GM21526 (cell line): Measurements from ENCODE around the gene ATP1B4.
"Not testable (repeated sequence)": the region's sequence is repeated elsewhere in the genome, so short reads cannot be mapped to it uniquely, and the experiment has no call there.

Experiments
- ATAC-seq: cut with Tn5 transposase; IDR thresholded peaks from one replicate; pipeline ENCODE4 v1.9.1; 2021; ENCODE audit warnings: moderate library complexity; ENCODE audit not compliant: unreplicated experiment, low FRiP score

ATP1B4 gene

GRCh38 chrX:120361764-120362305, at the start of gene ATP1B4:
Gene ATP1B4, plus strand, starts transcription at chrX:120362089. Its CDS starts 80 bp downstream, at chrX:120362169.
- ATAC-seq = no peak

GRCh38 chrX:120315776-120316175, 46.1 kb upstream of the ATP1B4 start:
- no peak for ATAC-seq

- no peak for ATAC-seq
Observed at GRCh38 chrX:120316587-120317283, 45.2 kb upstream of the ATP1B4 start.

- ATAC-seq = no peak
Observed at GRCh38 chrX:120318411-120318810, 43.5 kb upstream of the ATP1B4 start.

DNA sequence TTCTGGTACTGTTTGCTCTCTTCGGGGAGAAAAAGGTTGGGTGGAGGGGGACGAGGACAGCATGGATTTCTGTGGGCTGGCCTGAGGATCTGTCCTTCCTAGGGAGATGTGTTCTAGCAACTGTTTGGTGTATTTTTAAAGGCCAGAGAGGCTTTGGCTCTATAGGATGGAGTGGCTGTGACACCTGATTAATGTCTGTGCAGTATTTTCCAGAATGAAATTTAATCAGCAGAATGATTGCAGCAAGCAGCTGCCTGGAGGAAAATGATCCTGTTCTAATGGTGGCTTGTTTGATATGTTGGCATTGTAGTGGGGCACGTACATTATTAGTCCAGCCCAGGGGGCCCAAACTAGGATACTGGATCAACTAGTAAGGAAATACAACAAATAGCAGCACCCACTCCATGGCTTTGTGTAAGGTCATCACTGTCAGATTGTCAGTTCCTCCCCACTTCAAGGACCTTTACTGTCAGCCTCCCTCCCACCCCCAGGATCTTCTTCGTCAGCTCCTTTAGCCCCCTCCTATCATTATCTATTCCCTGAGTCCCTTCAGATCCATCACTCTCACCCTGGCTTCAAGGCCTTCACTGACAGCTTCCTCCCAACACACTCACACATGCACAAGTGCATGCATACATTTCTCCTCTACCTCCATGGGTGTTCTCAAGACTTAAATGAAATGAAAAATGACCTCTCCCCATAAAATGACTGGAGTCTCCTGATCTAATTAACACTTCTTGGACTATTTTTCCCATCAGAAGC, 40.2 kb upstream of the ATP1B4 start:
- no peak for ATAC-seq

DNA sequence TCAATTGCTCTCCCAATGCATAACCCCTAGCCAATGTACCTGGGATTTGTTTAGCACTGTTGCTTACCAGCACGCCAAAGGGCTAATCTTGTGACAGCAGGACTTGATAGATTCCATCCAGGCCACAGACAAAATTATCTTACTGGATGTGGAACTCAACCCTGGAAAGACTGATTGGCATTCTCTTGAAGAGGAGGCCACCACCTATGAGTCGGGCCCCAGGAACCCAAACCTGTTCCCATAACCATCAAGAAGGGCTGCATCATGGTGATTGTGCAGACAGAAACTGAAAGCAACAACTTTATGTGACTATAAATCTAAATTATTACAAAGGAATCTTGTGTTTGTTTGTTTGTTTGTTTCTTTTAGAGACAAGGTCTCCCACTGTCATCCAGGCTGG, 30.8 kb upstream of the ATP1B4 start:
- ATAC-seq = no peak

DNA sequence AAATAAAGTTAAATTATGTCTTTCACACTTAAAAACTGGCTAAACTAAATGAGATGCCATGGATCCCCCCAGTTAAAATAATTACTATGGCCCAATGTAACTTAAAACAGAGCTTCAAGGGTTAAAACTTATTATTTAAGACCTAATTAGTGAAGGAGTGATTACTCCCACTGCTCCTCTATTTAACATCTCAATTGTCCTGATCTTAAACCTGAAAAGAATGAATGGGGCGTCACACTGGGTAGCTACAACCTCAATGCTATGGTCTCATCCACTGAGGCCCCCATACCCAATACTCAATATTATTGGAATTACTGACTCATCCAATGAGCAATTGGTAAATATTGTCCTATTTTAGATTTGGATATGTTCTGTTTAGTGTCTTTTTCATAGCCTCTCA, 29.5 kb upstream of the ATP1B4 start:
- no peak for ATAC-seq

GRCh38 chrX:120334151-120334550, 27.7 kb upstream of the ATP1B4 start:
- no peak for ATAC-seq

DNA sequence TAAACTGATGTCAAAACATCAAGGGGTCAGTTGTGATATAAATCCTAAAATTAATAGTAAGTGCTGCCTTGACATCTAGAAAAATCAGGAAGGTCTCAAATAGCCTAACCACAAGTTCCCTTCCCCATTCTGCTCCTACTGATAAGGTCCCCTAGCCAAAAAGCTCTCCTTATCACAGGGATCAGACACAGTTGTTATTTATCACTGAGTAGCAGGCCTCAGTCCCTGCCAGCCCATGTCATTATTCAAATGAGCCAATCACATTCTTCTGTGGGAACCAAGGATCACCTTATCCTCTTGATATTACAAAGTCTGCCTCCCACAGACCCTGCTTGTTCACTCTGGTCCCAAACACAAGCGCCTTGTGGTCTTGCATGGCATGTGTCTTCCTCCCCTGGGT, 27.3 kb upstream of the ATP1B4 start:
- no peak for ATAC-seq

- no peak for ATAC-seq
Observed at GRCh38 chrX:120335289-120335688, 26.6 kb upstream of the ATP1B4 start.

DNA sequence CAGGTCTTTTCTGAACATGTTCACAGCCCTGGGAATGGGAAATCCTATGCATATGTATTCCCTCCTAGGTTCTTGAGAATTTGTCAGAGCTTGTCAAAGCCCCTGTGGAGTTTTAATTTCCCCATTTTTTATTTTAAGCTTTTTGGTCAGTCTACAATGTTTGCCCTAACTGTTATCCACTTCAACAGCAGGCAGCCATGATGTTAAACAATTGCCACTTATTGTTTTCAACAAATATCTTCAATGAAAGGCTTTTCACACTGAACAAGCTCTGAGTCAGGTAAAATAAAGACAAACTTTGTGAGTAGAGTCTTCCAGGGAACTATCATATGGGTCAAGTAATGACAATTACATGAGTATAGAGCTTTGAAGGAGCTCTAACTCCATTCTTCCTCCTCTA, 25.0 kb upstream of the ATP1B4 start:
- no peak for ATAC-seq

GRCh38 chrX:120344566-120344965, 17.3 kb upstream of the ATP1B4 start:
- not testable (repeated sequence) for ATAC-seq

DNA sequence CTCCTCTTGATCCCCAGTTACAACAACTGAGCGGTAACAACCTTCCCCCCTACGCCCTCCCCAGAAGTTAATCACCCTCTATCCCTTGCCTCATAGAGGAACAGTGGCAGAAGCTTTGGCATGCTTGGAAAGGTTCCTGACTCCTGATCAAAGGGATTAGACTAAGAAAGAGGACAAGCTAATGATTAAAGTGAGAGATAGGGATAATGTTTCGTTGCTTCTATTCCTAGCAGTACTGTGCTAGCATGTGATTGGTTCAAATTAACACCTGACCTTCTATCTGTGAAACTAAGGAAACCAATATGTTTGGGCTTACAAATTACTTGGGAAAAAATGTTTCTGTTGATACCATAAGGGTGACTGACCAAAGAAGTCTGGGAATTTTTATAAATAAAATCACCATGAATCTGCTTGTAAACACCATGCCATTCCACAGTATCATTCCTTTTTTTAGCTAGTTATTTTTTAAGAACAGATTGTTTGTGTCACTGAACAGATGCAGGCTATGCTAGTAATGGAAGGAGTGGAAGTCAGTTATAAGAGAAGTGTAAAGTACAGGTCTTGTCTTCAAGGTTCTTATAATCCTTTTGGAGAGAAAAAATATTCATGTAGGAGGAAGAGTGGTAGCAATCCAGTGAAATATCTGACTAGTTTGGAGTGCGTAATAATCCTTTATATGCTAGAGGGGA, 11.3 kb upstream of the ATP1B4 start:
- no peak for ATAC-seq

DNA sequence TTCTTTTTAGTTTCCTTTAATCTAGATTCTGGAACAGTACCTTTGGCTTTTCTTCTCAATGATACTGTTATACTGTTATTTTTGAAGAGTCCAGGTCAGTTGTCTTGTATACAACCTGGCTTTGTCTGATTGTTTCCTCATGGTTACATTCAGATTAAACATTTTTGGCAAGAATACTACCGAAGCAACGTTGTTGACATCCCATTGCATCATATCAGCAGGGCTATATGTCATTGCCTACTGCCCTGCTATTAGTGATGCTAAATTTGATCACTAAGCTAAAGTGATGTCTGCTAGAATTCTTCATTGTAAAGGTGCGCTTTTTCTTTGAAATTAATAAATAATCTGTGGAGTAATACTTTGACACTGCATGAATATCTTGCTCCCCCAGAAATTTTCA, 5.8 kb upstream of the ATP1B4 start:
- ATAC-seq = no peak

DNA sequence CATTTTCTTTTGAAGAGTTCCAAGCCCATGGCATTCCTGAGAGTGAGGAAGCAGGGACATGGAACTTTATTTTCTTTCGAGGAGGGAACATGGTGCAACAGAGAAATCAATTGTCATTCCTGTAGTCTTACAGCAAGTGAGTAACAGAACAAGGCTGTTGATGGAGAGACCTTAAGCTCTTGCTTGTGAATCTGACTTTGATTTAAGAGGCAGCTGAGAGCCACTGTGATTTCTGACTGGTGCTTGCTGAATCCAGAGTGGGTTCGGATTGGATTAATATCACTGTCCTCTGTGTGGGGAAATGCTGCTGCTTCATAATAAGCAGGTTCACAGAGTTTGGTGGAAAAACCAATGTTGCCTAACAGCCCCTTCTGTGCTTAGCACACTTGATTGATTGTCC, 4.7 kb upstream of the ATP1B4 start:
- ATAC-seq = no peak

DNA sequence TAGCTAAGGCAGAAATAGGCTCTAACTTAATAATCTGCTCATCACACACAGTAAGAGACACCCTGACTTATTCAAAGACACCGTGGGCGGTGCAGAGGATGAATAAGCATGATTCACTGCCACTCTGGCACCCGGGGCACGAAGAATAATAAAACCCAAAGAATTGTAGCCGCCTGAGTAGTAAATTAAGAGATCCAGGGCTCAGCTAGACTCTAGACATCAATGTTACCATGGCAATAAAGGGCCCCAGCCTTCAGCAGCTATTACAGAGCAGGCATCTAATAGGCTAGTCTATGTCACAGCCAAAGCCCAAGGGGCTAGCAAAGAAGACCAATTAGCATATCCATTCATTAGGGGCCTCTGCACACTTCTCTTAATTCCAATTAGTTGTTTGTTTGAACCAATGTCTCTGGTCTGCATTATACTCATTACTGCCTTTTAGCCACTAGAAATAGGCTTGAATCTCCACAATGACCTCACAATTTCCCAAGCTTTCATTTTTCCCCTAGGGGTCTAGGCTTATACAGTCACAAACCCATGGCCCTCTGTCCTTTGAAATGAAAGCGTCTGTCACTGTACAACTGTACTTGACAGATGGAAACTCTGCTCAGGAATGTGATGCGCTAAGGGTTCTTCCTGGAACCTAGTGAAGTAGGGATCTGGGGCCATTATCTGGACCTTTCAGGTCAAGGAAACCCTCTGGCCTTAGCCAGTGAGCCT, 3.0 kb upstream of the ATP1B4 start:
- no peak for ATAC-seq

GRCh38 chrX:120365320-120365719, 3.4 kb downstream of the ATP1B4 start:
- peak; percentile 90 for ATAC-seq

DNA sequence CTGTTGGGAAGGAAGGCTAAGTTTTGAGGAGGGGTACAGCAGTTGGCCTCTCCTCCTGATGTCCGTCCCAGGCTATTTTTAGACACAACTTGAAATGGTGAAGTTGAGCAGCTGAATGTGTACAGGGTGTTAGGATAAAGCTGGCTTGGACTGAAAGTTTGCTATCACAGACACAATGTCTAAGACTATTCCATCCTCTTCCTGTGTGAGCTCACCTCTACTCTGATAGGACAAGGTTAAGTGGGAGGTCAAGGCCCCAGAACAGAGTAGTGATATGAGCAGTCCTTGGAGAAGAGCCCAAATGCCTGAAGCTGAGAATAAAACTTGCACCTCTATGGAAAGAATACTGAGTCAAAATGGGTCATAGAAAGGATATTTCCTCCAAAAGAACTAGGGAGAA, 4.1 kb downstream of the ATP1B4 start:
- ATAC-seq = no peak

GRCh38 chrX:120366794-120367193, 4.9 kb downstream of the ATP1B4 start:
- no peak for ATAC-seq

DNA sequence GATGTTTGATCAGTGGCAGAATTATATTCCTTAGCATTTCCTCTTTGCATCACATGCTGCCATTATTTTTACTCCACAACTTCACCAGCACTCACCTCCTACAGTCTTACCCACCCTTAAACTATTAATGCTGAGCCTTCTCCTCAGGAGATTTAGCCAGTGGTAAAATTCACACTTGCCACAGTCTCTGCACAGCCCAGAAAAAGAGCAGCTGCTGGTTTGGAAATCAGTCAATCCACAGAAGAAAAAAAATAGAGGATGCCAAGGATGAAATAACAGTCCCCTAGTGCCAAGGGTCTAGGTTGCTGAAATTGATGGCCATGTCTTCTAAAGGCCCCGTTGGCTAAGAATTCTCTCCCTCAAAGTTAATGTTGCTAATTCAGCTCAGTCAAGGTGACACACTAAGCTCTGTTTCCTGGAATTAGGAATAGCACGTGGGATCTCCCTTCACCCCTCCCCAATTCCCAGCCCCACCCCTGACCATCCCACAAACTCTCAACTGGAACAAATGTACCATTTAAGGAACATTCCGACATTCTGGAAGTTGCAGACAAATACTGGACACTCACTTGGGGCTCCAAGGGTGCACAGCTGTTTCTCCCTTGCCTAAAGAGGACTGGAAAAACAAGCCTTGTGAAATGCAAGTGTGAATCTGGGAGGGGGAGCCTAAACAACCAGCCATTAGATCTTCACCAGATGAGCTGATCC, 5.7 kb downstream of the ATP1B4 start:
- no peak for ATAC-seq
